B cell (primary cell): ENCODE measurements around the gene COL21A1.

Experiments used
- EZH2 ChIP-seq: IDR thresholded peaks from 2 replicates; pipeline ENCODE4 v1.6.1; 2012; ENCODE audit warnings: borderline replicate concordance, low read depth, mild to moderate bottlenecking, moderate library complexity, low read length; ENCODE audit not compliant: insufficient read depth, poor library complexity, severe bottlenecking
- TF ChIP-seq, protein P1 (sequence below): fragments of 200-600 bp; IDR thresholded peaks from one replicate; pipeline ENCODE4 v1.8.0; 2022; ENCODE audit warnings: antibody characterized with exemption, mild to moderate bottlenecking

DNA sequence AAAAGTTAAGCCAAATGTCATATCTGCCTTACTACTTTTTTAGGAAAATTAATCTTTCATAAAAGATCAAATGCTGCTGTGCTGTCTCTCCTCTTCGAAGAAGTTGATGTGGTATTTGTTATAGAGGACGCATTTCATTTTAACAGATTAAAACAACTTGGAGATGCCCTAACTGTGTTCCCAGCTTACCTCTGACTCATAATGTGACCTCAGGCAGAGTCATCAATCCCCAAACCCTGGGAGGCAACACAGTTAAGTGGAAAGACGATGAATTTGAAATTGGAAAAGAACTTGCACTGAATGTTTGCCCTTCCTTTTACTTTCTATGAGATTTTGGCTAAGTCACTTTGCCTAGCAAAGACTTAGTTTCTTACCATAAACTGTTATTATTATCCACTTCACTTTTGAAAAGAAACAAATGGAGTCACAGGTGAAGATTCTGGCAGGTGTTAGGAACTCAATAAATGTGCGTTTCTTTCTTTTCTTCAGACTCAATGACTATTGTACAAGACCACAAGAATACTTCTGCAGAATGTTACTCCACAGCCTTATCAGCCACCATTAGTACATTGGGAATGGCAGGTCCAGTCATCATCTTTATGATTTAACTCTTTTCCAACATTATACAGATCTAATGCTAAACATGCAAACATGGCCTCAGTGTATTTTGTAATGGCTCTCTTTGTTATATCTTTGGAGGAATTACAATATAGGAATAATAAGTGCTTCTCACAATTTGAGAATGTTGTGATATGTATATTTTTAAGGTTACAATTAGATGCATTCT is 102.6 kb downstream of the COL21A1 start:
- TF ChIP-seq, protein P1, sequence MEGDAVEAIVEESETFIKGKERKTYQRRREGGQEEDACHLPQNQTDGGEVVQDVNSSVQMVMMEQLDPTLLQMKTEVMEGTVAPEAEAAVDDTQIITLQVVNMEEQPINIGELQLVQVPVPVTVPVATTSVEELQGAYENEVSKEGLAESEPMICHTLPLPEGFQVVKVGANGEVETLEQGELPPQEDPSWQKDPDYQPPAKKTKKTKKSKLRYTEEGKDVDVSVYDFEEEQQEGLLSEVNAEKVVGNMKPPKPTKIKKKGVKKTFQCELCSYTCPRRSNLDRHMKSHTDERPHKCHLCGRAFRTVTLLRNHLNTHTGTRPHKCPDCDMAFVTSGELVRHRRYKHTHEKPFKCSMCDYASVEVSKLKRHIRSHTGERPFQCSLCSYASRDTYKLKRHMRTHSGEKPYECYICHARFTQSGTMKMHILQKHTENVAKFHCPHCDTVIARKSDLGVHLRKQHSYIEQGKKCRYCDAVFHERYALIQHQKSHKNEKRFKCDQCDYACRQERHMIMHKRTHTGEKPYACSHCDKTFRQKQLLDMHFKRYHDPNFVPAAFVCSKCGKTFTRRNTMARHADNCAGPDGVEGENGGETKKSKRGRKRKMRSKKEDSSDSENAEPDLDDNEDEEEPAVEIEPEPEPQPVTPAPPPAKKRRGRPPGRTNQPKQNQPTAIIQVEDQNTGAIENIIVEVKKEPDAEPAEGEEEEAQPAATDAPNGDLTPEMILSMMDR, result no peak
- TF ChIP-seq EZH2, result no peak
